ENCODE measurements around the gene TMA16. TPM values are rescaled to one million over a fixed set of nuclear protein-coding genes. Genes with fewer than 3 reads are reported as not detected.
"Not testable (repeated sequence)": the region's sequence is repeated elsewhere in the genome, so short reads cannot be mapped to it uniquely, and the experiment has no call there.

TMA16 gene
- total and polyA plus RNA-seq, 2 of the 13 experiments (the other 11 are each of a cell fraction or from before 2014, with no cell fraction given), result 8.1 to 52.5 TPM

DNA sequence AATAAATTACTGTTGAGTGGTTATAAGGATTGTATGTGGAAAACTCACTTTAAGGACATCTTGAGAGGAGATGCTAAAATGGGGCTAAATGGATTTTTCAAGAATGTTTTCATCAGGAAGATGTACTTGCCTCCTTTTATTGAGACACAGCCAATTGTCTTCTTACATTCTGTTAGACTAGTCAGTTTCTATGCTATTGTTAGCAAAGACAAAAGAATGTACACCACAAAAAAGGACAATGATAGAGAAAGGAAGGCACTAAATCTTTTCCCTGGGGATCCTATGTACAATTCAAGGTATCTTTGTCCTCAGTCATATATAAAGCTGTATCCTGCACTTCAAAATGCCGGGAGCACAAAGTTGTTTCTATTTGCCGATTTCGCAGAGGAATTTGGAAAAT, 42.6 kb downstream of the TMA16 start (continued):
- no peak for TF ChIP-seq ZNF569 (CRISPR knock-in tag; IDR thresholded peaks at IDR 0.05; ENCODE audit: borderline replicate concordance)
- TF ChIP-seq ZNF607 (CRISPR knock-in tag; IDR thresholded peaks at IDR 0.05; ENCODE audit: borderline replicate concordance), result no peak
- TF ChIP-seq ELF3 (CRISPR knock-in tag; IDR thresholded peaks at IDR 0.05), result no peak
- no peak for TF ChIP-seq NFE2 (CRISPR knock-in tag; IDR thresholded peaks at IDR 0.05)
- TF ChIP-seq, protein P1, sequence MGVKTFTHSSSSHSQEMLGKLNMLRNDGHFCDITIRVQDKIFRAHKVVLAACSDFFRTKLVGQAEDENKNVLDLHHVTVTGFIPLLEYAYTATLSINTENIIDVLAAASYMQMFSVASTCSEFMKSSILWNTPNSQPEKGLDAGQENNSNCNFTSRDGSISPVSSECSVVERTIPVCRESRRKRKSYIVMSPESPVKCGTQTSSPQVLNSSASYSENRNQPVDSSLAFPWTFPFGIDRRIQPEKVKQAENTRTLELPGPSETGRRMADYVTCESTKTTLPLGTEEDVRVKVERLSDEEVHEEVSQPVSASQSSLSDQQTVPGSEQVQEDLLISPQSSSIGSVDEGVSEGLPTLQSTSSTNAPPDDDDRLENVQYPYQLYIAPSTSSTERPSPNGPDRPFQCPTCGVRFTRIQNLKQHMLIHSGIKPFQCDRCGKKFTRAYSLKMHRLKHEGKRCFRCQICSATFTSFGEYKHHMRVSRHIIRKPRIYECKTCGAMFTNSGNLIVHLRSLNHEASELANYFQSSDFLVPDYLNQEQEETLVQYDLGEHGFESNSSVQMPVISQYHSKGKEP (CRISPR knock-in tag; IDR thresholded peaks at IDR 0.05), result no peak
- TF ChIP-seq SRSF4 (IDR thresholded peaks at IDR 0.05; ENCODE audit: low read depth, low read length, poor library complexity, severe bottlenecking), result no peak

DNA sequence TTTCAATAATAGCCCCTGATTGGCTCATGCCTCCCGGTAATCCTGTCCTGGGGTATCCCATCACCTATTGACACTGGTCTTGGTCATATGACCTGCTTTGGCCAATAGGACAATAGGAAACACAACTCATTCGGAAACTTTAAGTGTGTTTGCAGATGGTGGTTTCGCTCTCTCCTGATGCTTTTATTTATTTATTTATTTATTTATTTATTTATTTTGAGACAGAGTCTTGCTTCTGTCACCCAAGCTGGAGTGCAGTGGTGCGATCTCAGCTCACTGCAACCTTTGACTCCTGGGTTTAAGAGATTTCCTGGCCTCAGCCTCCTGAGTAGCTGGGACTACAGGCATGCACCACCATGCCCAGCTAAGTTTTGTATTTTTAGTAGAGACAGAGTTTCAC, 44.3 kb downstream of the TMA16 start:
- FAIRE-seq, result not testable (repeated sequence)

More for the DNA sequence above, 44.3 kb downstream of the TMA16 start:
- H3K79me2 ChIP-seq (ENCODE audit: insufficient read depth, low read length); H3K9ac ChIP-seq (ENCODE audit: insufficient read depth, low read depth, low read length); DNase-seq (ENCODE audit: low spot score); H3K27me3 ChIP-seq (ENCODE audit: control insufficient read depth in 1 of 2, insufficient read depth in 2 of 2, low read length in 2 of 2); H3K27ac ChIP-seq (ENCODE audit: extremely low read length, insufficient read depth, low read length); H3K4me2 ChIP-seq (ENCODE audit: low read depth, low read length); ATAC-seq; intact Hi-C loops (cut with micrococcal nuclease; ENCODE audit: unreplicated experiment); BruUV-seq (replicated peaks); H3K4me1 ChIP-seq (ENCODE audit: insufficient read depth, low read length); POLR2A ChIA-PET; CTCF ChIA-PET (ENCODE audit: low intra/inter-chr PET ratio, low total read pairs); H3K36me3 ChIP-seq (replicated peaks in 1 of 2; ENCODE audit: control insufficient read depth in 1 of 2, insufficient read depth in 2 of 2, low read length in 2 of 2); H4K20me1 ChIP-seq (ENCODE audit: insufficient read depth, low read length); H3K4me3 ChIP-seq (replicated peaks in 1 of 3; ENCODE audit: insufficient read depth in 1 of 3, low read depth in 2 of 3, low read length in 3 of 3); H3K9me3 ChIP-seq (ENCODE audit: low read length); H2AFZ ChIP-seq (ENCODE audit: low read length): not testable (repeated sequence)
- 73% methylated on average over 4 of the region's 4 CpGs for WGBS (ENCODE audit: low lambda C conversion rate)
- in situ Hi-C loops (cut with HindIII; ENCODE audit: extremely low pct_ligation_motif_present, low pct_unique_long_range_greater_than_20kb), result loop anchor here (25.0 kb wide), 1 partner anchor 1052 kb away; no protein-coding TSS in a partner anchor

All from HepG2 (cell line).